Bronchial epithelial cell (primary cell): Measurements from ENCODE around the gene BRD9. TPM values are rescaled to one million over a fixed set of nuclear protein-coding genes. Genes with fewer than 3 reads are reported as not detected.

Source experiments
- DNase-seq: peaks from one replicate; pipeline ENCODE4 v3.0.0-alpha.2; 2010; ENCODE audit warnings: low read depth
- FAIRE-seq: peaks from 2 replicates; lab custom pipeline; 2011; peaks lifted over from hg19 to GRCh38; lab: Jason Lieb, UNC
- H3K27me3 ChIP-seq: 2 replicates; pipeline ENCODE4 v1.5.1; 2011; ENCODE audit warnings: low read length; ENCODE audit not compliant: control insufficient read depth, insufficient read depth
- H3K36me3 ChIP-seq: 2 replicates; pipeline ENCODE4 v1.5.1; 2011; ENCODE audit warnings: low read length; ENCODE audit not compliant: control insufficient read depth, insufficient read depth
- H3K4me3 ChIP-seq: 2 replicates; pipeline ENCODE4 v1.5.1; 2011; ENCODE audit warnings: mild to moderate bottlenecking, low read depth, low read length, control low read depth
- CTCF ChIP-seq: IDR thresholded peaks from 2 replicates; pipeline ENCODE4 v1.5.1; 2011; ENCODE audit warnings: mild to moderate bottlenecking, moderate library complexity, low read length, control low read depth, inconsistent platforms; ENCODE audit not compliant: insufficient read depth, severe bottlenecking
- total RNA-seq: library from RNA; depleted of rRNA; stranded (reverse); fragments of >200 nt; gene quantifications from 2 replicates; pipeline ENCODE4 v1.2.1, GENCODE V29; 2014

BRD9 gene
- total RNA-seq, 1 donor from 2014 or later: 36.1 TPM

- H3K27me3 ChIP-seq: no peaks in the 10 kb centered on the region
- no peak for TF ChIP-seq CTCF
- peaks cover 51% of the 10 kb centered on the region for H3K36me3 ChIP-seq
- no peak overlapping the region for H3K4me3 ChIP-seq
- no peak for DNase-seq
- FAIRE-seq: no peak
These were observed 4.0 kb downstream of the BRD9 start for GRCh38 chr5:888638-889035.

- H3K4me3 ChIP-seq: no peak overlapping the region
These were observed 4.5 kb downstream of the BRD9 start for GRCh38 chr5:887947-888637.

GRCh38 chr5:886716-887325 lies 5.8 kb downstream of the BRD9 start:
- H3K4me3 ChIP-seq: no peak overlapping the region
- TF ChIP-seq CTCF: no peak
- H3K36me3 ChIP-seq: peaks cover 62% of the 10 kb centered on the region
- FAIRE-seq (no peak), DNase-seq (no peak)
- H3K27me3 ChIP-seq: no peaks in the 10 kb centered on the region

More at GRCh38 chr5:887947-888637, 4.5 kb downstream of the BRD9 start:
- peaks cover 55% of the 10 kb centered on the region for H3K36me3 ChIP-seq
- TF ChIP-seq CTCF: no peak
- FAIRE-seq (no peak), DNase-seq (no peak)
- no peaks in the 10 kb centered on the region for H3K27me3 ChIP-seq

DNA sequence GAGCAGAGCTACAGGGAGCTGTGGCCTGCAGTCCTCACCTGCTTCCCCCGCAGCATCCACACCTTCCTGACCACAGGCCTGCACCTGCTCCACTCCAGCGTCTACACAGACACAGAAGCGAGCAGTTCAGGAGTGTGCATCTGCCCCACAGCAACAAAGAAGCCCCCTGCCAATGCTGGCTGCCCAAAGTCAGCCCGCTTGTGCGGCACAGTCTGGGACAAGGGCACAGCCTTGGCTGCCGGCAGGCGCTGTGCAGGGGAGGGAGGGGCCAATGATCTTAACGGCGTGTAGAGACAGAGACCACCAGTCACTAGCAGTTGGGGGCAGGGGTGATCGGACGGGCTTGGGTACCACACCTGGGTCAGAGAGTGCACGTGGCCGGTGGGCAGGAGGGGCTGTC lies 6.6 kb downstream of the BRD9 start:
- no peak for TF ChIP-seq CTCF
- peaks cover 67% of the 10 kb centered on the region for H3K36me3 ChIP-seq
- FAIRE-seq: no peak

DNA sequence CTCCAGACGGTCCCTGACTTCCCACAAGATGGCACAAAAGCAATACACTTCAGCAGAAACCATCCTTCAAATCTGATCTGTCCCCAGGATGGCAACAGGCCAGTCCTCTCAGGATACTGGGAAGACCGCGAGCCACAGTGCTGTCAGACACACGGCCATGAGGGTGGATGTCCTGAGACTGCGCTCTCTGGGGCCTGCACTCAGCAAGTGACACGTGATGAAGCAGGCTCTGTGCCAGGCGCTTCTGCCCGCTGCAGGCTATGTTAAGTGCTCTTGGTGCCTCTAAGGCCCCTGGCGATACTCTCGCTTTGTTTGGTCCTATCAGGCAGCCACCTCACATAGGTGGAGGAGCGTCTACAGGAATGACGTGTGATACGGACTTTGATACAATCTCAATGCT lies 7.1 kb downstream of the BRD9 start:
- no peaks in the 10 kb centered on the region for H3K27me3 ChIP-seq
- H3K4me3 ChIP-seq: no peak overlapping the region
- FAIRE-seq (no peak), DNase-seq (no peak)
- H3K36me3 ChIP-seq: peaks cover 65% of the 10 kb centered on the region
- TF ChIP-seq CTCF: no peak

More for the DNA sequence above, 6.6 kb downstream of the BRD9 start:
- Histone ChIP-seq H3K27me3 (no peaks in the 10 kb centered on the region), H3K4me3 (no peak overlapping the region)
- no peak for DNase-seq
